ENCODE measurements around the gene KASH5. TPM values are rescaled to one million over a fixed set of nuclear protein-coding genes. Genes with fewer than 3 reads are reported as not detected.
A peak's percentile ranks its signal among the peaks of the same experiment; 100 is the strongest.

The KASH5 gene
- total and polyA plus RNA-seq, 2 donors (not counting 1 experiment from before 2014, with no cell fraction given) = 0.67 to 0.74 TPM

DNA sequence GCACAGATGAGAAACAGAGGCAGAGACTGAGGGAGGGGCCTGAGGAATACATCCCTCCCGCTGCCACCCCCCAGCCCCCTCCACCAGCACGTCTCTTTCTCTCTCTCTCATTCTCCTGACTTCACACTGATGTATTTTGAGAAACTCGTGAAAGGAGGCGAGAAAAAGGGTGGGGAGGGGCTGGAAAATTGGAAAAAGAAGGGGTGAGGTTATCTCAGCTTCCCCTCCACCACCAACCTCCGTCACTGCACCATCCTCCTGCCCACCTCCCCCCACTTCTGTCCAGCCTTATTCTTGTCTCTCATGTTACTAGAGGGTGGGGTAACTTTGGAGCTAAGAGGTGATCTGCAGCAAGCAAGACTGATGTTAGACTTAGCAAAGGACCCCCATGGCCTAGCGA lies 51.8 kb downstream of the KASH5 start:
- no peak for ATAC-seq (ENCODE audit: low read depth)
- WGBS (ENCODE audit: insufficient coverage) = 82% methylated on average over 1 of the region's 6 CpGs
- Histone ChIP-seq H3K4me2 (replicated peaks; ENCODE audit: low read depth, low read length, poor library complexity, severe bottlenecking) (no peak overlapping the region), H3K4me3 (ENCODE audit: control extremely low read depth in 1 of 5, extremely low read depth in 1 of 5, insufficient read depth in 1 of 5, low read depth in 2 of 5, low read length in 4 of 5) (no peak overlapping the region), H3K27ac (ENCODE audit: low read length in 2 of 2) (no peak overlapping the region), H3K27me3 (replicated peaks in 1 of 4; ENCODE audit: control extremely low read depth in 1 of 4, control insufficient read depth in 3 of 4, insufficient read depth in 4 of 4, low read length in 3 of 4) (peaks cover 2 to 75% (median 59%) of the 10 kb centered on the region in 4 experiments), H3K4me1 (ENCODE audit: control insufficient read depth in 2 of 2, insufficient read depth in 2 of 2, low read length in 2 of 2) (peaks cover 28 to 42% of the 10 kb centered on the region in 2 donors), H3K36me3 (replicated peaks in 1 of 2; ENCODE audit: control extremely low read depth in 1 of 2, control insufficient read depth in 1 of 2, extremely low read depth in 1 of 2, insufficient read depth in 2 of 2, low read length in 1 of 2) (no peaks in the 10 kb centered on the region), H2AFZ (ENCODE audit: insufficient read depth, low read depth, low read length, poor library complexity, severe bottlenecking) (no peak overlapping the region), H3K79me2 (ENCODE audit: control insufficient read depth, insufficient read depth, low read length) (no peaks in the 10 kb centered on the region), H3K9me3 (ENCODE audit: control extremely low read depth in 1 of 3, control insufficient read depth in 2 of 3, insufficient read depth in 1 of 3, low read length in 2 of 3) (peaks cover 0 to 33% (median 0%) of the 10 kb centered on the region in 3 donors), H4K20me1 (ENCODE audit: control insufficient read depth, insufficient read depth, low read length, poor library complexity, severe bottlenecking) (no peaks in the 10 kb centered on the region), H3K9ac (ENCODE audit: low read length) (no peak overlapping the region)
- peak overlapping the region; percentile 32 for H3K4me3 Mint-ChIP-seq
- H3K9me3 Mint-ChIP-seq (ENCODE audit: insufficient read depth) = no peaks in the 10 kb centered on the region
- DNase-seq = no peak
- no peak overlapping the region for H3K27ac Mint-ChIP-seq
- ChIA-PET POLR2A (no interaction called here), CTCF (interaction anchor here (0.7 to 1.6 kb wide), 3 partner anchors 48 to 139 kb away, joined by 3 to 4 read pairs (median 4); no protein-coding TSS in a partner anchor)
- no peak for TF ChIP-seq EZH2 (IDR thresholded peaks at IDR 0.05; ENCODE audit: borderline replicate concordance, insufficient read depth, low read depth, low read length, poor library complexity, severe bottlenecking)
- TF ChIP-seq, protein P1, sequence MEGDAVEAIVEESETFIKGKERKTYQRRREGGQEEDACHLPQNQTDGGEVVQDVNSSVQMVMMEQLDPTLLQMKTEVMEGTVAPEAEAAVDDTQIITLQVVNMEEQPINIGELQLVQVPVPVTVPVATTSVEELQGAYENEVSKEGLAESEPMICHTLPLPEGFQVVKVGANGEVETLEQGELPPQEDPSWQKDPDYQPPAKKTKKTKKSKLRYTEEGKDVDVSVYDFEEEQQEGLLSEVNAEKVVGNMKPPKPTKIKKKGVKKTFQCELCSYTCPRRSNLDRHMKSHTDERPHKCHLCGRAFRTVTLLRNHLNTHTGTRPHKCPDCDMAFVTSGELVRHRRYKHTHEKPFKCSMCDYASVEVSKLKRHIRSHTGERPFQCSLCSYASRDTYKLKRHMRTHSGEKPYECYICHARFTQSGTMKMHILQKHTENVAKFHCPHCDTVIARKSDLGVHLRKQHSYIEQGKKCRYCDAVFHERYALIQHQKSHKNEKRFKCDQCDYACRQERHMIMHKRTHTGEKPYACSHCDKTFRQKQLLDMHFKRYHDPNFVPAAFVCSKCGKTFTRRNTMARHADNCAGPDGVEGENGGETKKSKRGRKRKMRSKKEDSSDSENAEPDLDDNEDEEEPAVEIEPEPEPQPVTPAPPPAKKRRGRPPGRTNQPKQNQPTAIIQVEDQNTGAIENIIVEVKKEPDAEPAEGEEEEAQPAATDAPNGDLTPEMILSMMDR (IDR thresholded peaks at IDR 0.05) = no peak
- peaks cover 49% of the 10 kb centered on the region for H3K4me1 Mint-ChIP-seq
- intact Hi-C loops (cut with micrococcal nuclease) = no loop called here
- H3K27me3 Mint-ChIP-seq = peaks cover 72% of the 10 kb centered on the region

DNA sequence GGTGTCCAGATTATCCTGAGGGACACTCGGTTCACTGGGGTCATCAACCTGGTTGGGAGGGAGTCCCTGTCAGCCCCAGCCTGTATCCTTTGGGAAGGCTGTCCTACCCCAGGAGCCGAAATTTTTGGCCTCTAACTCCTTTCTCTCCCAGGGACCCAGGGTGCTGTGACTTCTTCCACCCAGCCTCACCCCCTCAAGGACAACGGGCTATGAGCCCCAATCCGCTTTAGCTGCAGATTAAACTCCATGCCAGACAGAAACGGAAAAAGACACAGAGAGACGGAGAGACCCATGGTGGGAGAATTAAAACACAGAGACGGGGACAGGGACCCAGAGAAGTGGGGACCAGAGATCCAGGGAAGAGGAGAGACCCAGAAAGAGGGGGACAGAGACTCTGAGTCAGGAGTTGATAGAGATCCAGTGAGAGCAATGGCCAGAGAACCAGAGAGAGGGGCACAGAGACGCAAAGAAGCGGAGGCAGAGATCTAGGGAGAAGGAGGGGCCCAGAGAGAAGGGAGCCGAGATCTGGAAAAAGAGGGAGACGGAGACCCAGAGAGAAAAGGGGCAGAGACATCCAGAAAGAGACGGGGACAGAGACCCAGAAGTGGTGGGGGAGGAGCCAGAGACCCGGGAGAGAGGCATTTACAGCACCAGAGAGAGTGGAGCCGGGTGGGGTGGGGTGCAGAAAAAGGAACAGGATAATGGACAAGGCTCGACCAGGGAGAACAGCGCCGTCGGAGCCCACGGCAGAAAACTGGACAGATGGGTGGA lies 52.6 kb downstream of the KASH5 start:
- H3K27ac ChIP-seq (ENCODE audit: low read length in 2 of 2) = no peak overlapping the region
- H3K4me3 ChIP-seq (ENCODE audit: control extremely low read depth in 1 of 5, extremely low read depth in 1 of 5, insufficient read depth in 1 of 5, low read depth in 2 of 5, low read length in 4 of 5) = no peak overlapping the region
- H4K20me1 ChIP-seq (ENCODE audit: control insufficient read depth, insufficient read depth, low read length, poor library complexity, severe bottlenecking) = no peaks in the 10 kb centered on the region
- ChIA-PET POLR2A (no interaction called here), CTCF (interaction anchor here (0.9 to 1.6 kb wide), 3 partner anchors 11 to 139 kb away, joined by 3 to 4 read pairs (median 4); no protein-coding TSS in a partner anchor)
- peak overlapping the region; percentile 64 for H3K27ac Mint-ChIP-seq
- peaks cover 28 to 42% of the 10 kb centered on the region in 2 donors for H3K4me1 ChIP-seq (ENCODE audit: control insufficient read depth in 2 of 2, insufficient read depth in 2 of 2, low read length in 2 of 2)
- DNase-seq = no peak
- H3K79me2 ChIP-seq (ENCODE audit: control insufficient read depth, insufficient read depth, low read length) = no peaks in the 10 kb centered on the region
- peaks cover 0 to 29% (median 0%) of the 10 kb centered on the region in 3 donors for H3K9me3 ChIP-seq (ENCODE audit: control extremely low read depth in 1 of 3, control insufficient read depth in 2 of 3, insufficient read depth in 1 of 3, low read length in 2 of 3)
- WGBS (ENCODE audit: insufficient coverage) = 41% methylated on average over 17 of the region's 19 CpGs
- no peaks in the 10 kb centered on the region for H3K36me3 ChIP-seq (replicated peaks in 1 of 2; ENCODE audit: control extremely low read depth in 1 of 2, control insufficient read depth in 1 of 2, extremely low read depth in 1 of 2, insufficient read depth in 2 of 2, low read length in 1 of 2)
- H3K27me3 Mint-ChIP-seq = peaks cover 64% of the 10 kb centered on the region
- peak overlapping the region; percentile 99 for H3K4me2 ChIP-seq (replicated peaks; ENCODE audit: low read depth, low read length, poor library complexity, severe bottlenecking)
- peaks cover 2 to 67% (median 55%) of the 10 kb centered on the region in 4 experiments for H3K27me3 ChIP-seq (replicated peaks in 1 of 4; ENCODE audit: control extremely low read depth in 1 of 4, control insufficient read depth in 3 of 4, insufficient read depth in 4 of 4, low read length in 3 of 4)
- H3K9me3 Mint-ChIP-seq (ENCODE audit: insufficient read depth) = no peaks in the 10 kb centered on the region
- no peak for ATAC-seq (ENCODE audit: low read depth)
- no peak overlapping the region for H2AFZ ChIP-seq (ENCODE audit: insufficient read depth, low read depth, low read length, poor library complexity, severe bottlenecking)
- no peak overlapping the region for H3K9ac ChIP-seq (ENCODE audit: low read length)
- H3K4me1 Mint-ChIP-seq = peaks cover 46% of the 10 kb centered on the region
- intact Hi-C loops (cut with micrococcal nuclease) = no loop called here
- TF ChIP-seq EZH2 (IDR thresholded peaks at IDR 0.05; ENCODE audit: borderline replicate concordance, insufficient read depth, low read depth, low read length, poor library complexity, severe bottlenecking) = no peak
- TF ChIP-seq, protein P1 (IDR thresholded peaks at IDR 0.05) = no peak
- peak overlapping the region; percentile 37 for H3K4me3 Mint-ChIP-seq

Data from B cell (primary cell).